Testis (tissue), 2 donors: Measurements from ENCODE around the gene INPP5F.

Experiments used
- CTCF ChIP-seq, 3 experiments: fragments of 450-650 bp in 2 of 3; fragments of 200-600 bp in 1 of 3; sonication (generic) in 1 of 3; IDR thresholded peaks; one replicate each; pipeline ENCODE4 v1.5.1; 2016 to 2019; ENCODE audit warnings: antibody characterized with exemption in 3 of 3, mild to moderate bottlenecking in 2 of 3, moderate library complexity in 1 of 3
- POLR2A ChIP-seq: fragments of 450-650 bp; IDR thresholded peaks from one replicate; pipeline ENCODE4 v1.6.1; 2017; ENCODE audit warnings: antibody characterized with exemption, mild to moderate bottlenecking, moderate library complexity

GRCh38 chr10:119871881-119872609, 146.2 kb downstream of the INPP5F start:
- no peak for TF ChIP-seq CTCF (IDR thresholded peaks at IDR 0.05)
- TF ChIP-seq POLR2A = no peak
